SW480 (cell line): ENCODE measurements around the gene ITPKB.
"Not testable (repeated sequence)": the region's sequence is repeated elsewhere in the genome, so short reads cannot be mapped to it uniquely, and the experiment has no call there.

Experiments
- DNase-seq: peaks from one replicate; pipeline ENCODE4 v3.0.0-alpha.2; 2016; ENCODE audit warnings: low spot score

The ITPKB gene

GRCh38 chr1:226624526-226624925, 114.6 kb downstream of the ITPKB start:
- DNase-seq, result no peak

GRCh38 chr1:226622012-226622411, 117.1 kb downstream of the ITPKB start:
- no peak for DNase-seq

- no peak for DNase-seq
Observed at GRCh38 chr1:226619031-226619430, 120.1 kb downstream of the ITPKB start.

GRCh38 chr1:226618380-226618779, 120.7 kb downstream of the ITPKB start:
- no peak for DNase-seq

GRCh38 chr1:226617719-226618118, 121.4 kb downstream of the ITPKB start:
- DNase-seq, result not testable (repeated sequence)

GRCh38 chr1:226617109-226617508, 122.0 kb downstream of the ITPKB start:
- DNase-seq, result no peak

GRCh38 chr1:226616636-226617035, 122.4 kb downstream of the ITPKB start:
- DNase-seq, result no peak

- no peak for DNase-seq
Observed at GRCh38 chr1:226615876-226616275, 123.2 kb downstream of the ITPKB start.

GRCh38 chr1:226611980-226612379, 127.1 kb downstream of the ITPKB start:
- DNase-seq, result not testable (repeated sequence)

GRCh38 chr1:226611301-226611700, 127.8 kb downstream of the ITPKB start:
- no peak for DNase-seq

- no peak for DNase-seq
Observed at GRCh38 chr1:226610671-226611070, 128.4 kb downstream of the ITPKB start.

GRCh38 chr1:226609836-226610455, 129.1 kb downstream of the ITPKB start:
- DNase-seq, result no peak

GRCh38 chr1:226608699-226609505, 130.2 kb downstream of the ITPKB start:
- peak; percentile 53 for DNase-seq

- no peak for DNase-seq
Observed at GRCh38 chr1:226607821-226608220, 131.3 kb downstream of the ITPKB start.

GRCh38 chr1:226607268-226607660, 131.8 kb downstream of the ITPKB start:
- no peak for DNase-seq

GRCh38 chr1:226606311-226607267, 132.5 kb downstream of the ITPKB start:
- no peak for DNase-seq

GRCh38 chr1:226605318-226605950, 133.6 kb downstream of the ITPKB start:
- DNase-seq, result no peak

GRCh38 chr1:226604560-226605317, 134.3 kb downstream of the ITPKB start:
- DNase-seq, result no peak

GRCh38 chr1:226603858-226604559, 135.1 kb downstream of the ITPKB start:
- no peak for DNase-seq

GRCh38 chr1:226603022-226603857, 135.8 kb downstream of the ITPKB start:
- no peak for DNase-seq
